HEK293 (cell line): ENCODE measurements around the gene PCLO.

Source experiments
- GLIS2 ChIP-seq: fragments of 450-650 bp; formaldehyde crosslinking; IDR thresholded peaks from 2 replicates; pipeline ENCODE4 v1.5.1; 2016; ENCODE audit warnings: missing biosample characterization, missing genetic modification characterization
- KLF17 ChIP-seq: fragments of 450-650 bp; formaldehyde crosslinking; IDR thresholded peaks from 2 replicates; pipeline ENCODE4 v1.5.1; 2016; ENCODE audit warnings: missing biosample characterization, missing genetic modification characterization
- ZBTB44 ChIP-seq: fragments of 450-650 bp; IDR thresholded peaks from 2 replicates; pipeline ENCODE4 v1.5.1; 2018; ENCODE audit warnings: missing biosample characterization, mild to moderate bottlenecking, missing genetic modification characterization
- ZIC2 ChIP-seq: fragments of 450-650 bp; formaldehyde crosslinking; IDR thresholded peaks from 2 replicates; pipeline ENCODE4 v1.5.1; 2016; ENCODE audit warnings: missing biosample characterization, missing genetic modification characterization
- TF ChIP-seq, protein P1 (sequence below): fragments of 450-650 bp; formaldehyde crosslinking; IDR thresholded peaks from 2 replicates; pipeline ENCODE4 v1.5.1; 2017; ENCODE audit warnings: missing biosample characterization, missing genetic modification characterization

DNA sequence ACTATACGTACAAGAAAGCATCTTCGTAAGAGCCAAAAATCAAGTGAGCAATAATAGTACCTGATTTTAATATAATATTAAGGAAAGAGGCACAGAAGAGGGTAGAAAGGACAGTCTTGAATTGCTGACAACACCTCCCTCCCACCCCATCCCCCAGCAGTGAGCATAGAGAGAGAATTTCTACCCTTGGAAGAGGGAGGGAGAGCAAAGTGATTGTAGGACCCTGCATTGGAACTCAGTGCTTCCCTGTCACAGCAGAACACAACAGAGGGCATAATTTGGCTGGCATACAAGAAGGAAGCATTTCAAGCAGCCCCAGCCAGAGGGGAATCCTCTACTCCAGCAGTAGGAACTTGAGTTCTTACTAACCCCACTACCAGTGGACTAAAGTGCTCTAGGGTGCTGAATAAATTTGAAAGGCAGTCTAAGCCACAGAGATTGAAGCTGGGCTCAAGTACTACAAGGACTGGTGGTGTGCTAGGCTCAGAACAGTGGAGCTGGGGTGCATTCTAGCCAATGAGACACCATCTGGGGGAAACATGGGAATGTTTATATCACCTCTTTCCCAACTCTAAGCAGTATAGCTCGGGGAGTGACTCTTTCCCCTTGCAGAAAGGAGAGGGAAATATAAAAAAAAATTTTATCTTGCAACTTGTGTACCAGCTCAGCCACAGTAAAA, 44.2 kb downstream of the PCLO start:
- TF ChIP-seq ZIC2 (tag by site-specific recombination): no peak
- TF ChIP-seq, protein P1, sequence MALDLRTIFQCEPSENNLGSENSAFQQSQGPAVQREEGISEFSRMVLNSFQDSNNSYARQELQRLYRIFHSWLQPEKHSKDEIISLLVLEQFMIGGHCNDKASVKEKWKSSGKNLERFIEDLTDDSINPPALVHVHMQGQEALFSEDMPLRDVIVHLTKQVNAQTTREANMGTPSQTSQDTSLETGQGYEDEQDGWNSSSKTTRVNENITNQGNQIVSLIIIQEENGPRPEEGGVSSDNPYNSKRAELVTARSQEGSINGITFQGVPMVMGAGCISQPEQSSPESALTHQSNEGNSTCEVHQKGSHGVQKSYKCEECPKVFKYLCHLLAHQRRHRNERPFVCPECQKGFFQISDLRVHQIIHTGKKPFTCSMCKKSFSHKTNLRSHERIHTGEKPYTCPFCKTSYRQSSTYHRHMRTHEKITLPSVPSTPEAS (tag by site-specific recombination): no peak
- no peak for TF ChIP-seq GLIS2
- no peak for TF ChIP-seq ZBTB44 (tag by site-specific recombination)
- TF ChIP-seq KLF17 (tag by site-specific recombination): no peak
